Thyroid gland (tissue), 4 donors: Measurements from ENCODE around the gene DLG1. TPM values are rescaled to one million over a fixed set of nuclear protein-coding genes. Genes with fewer than 3 reads are reported as not detected.
"Not testable (repeated sequence)": the region's sequence is repeated elsewhere in the genome, so short reads cannot be mapped to it uniquely, and the experiment has no call there.

ENCODE experiments used
- DNase-seq, 2 donors: peaks; one replicate each; pipeline ENCODE4 v3.0.0-alpha.2; 2019
- H3K27ac ChIP-seq, 3 donors: fragments of 200-600 bp; sonication (generic); 1 replicate in 2 of 3; 2 replicates in 1 of 3; pipeline ENCODE4 v1.5.1; 2016 to 2019; ENCODE audit warnings: mild to moderate bottlenecking in 1 of 3, moderate library complexity in 1 of 3
- H3K27me3 ChIP-seq: fragments of 200-600 bp; sonication (generic); one replicate; pipeline ENCODE4 v1.5.1; 2019
- H3K36me3 ChIP-seq, 2 donors: fragments of 200-600 bp; sonication (generic); one replicate each; pipeline ENCODE4 v1.5.1; 2016 to 2019
- H3K4me1 ChIP-seq, 2 donors: fragments of 200-600 bp; sonication (generic); one replicate each; pipeline ENCODE4 v1.5.1; 2017 to 2019
- H3K4me3 ChIP-seq, 3 donors: fragments of 200-600 bp; sonication (generic); replicated peaks in 1 of 3; 1 replicate in 2 of 3; 2 replicates in 1 of 3; pipeline ENCODE4 v1.5.1; 2016; ENCODE audit warnings: mild to moderate bottlenecking in 1 of 3
- H3K9me3 ChIP-seq: fragments of 200-600 bp; sonication (generic); one replicate; pipeline ENCODE4 v1.5.1; 2017
- CTCF ChIP-seq, 6 experiments: fragments of 200-600 bp in 3 of 6; fragments of 450-650 bp in 3 of 6; sonication (generic) in 3 of 6; IDR thresholded peaks; one replicate each; pipeline ENCODE4 v1.5.1; 2016 to 2019; ENCODE audit warnings: antibody characterized with exemption in 6 of 6, mild to moderate bottlenecking in 2 of 6, inconsistent platforms in 1 of 6, moderate library complexity in 1 of 6
- POLR2A ChIP-seq, 2 donors: fragments of 450-650 bp; IDR thresholded peaks; one replicate each; pipeline ENCODE4 v1.6.1; 2017; ENCODE audit warnings: antibody characterized with exemption in 2 of 2, mild to moderate bottlenecking in 2 of 2, moderate library complexity in 1 of 2
- WGBS, 2 donors: methylation state at CpG; one replicate each; pipeline ENCODE4 v1.1.5; 2017; 5-methylcytosine and 5-hydroxymethylcytosine counted together
- intact Hi-C: fragments of 100-400 bp; cut with DNase I; formaldehyde crosslinking; loops from one replicate; pipeline ENCODE4 v1.15.1; 2023
- total RNA-seq, 4 donors: library from RNA; depleted of rRNA; stranded (reverse); fragments of >200 nt; gene quantifications; one replicate each; pipeline ENCODE4 v1.2.3, GENCODE V29; 2016

Gene DLG1
- total RNA-seq, 4 donors from 2014 or later, result 111 to 233 (median 174) TPM

- Histone ChIP-seq H3K4me3 (no peak overlapping the region), H3K36me3 (no peaks in the 10 kb centered on the region), H3K27me3 (no peaks in the 10 kb centered on the region), H3K4me1 (no peaks in the 10 kb centered on the region), H3K27ac (no peak overlapping the region), H3K9me3 (no peaks in the 10 kb centered on the region)
- DNase-seq, result no peak
- WGBS, 2 donors, result 94 to 99% methylated on average over 2 of the region's 2 CpGs
- intact Hi-C loops, result no loop called here
- TF ChIP-seq POLR2A (IDR thresholded peaks at IDR 0.05) (no peak), CTCF (IDR thresholded peaks at IDR 0.05) (no peak)
These were observed 101.1 kb downstream of the DLG1 start for GRCh38 chr3:197197334-197197733.

GRCh38 chr3:197196192-197196591, 102.2 kb downstream of the DLG1 start:
- Histone ChIP-seq H3K9me3 (no peaks in the 10 kb centered on the region), H3K4me1 (no peaks in the 10 kb centered on the region), H3K27ac (no peak overlapping the region), H3K27me3 (no peaks in the 10 kb centered on the region), H3K36me3 (no peaks in the 10 kb centered on the region), H3K4me3 (no peak overlapping the region)
- TF ChIP-seq CTCF (IDR thresholded peaks at IDR 0.05), result no peak
- no peak for TF ChIP-seq POLR2A (IDR thresholded peaks at IDR 0.05)
- WGBS, 2 donors, result 87 to 93% methylated on average over 3 of the region's 3 CpGs
- intact Hi-C loops, result no loop called here
- no peak for DNase-seq

- no peak overlapping the region for H3K4me3 ChIP-seq
- intact Hi-C loops, result no loop called here
- TF ChIP-seq POLR2A (IDR thresholded peaks at IDR 0.05) (no peak), CTCF (IDR thresholded peaks at IDR 0.05) (no peak)
- H3K9me3 ChIP-seq, result no peaks in the 10 kb centered on the region
- no peak for DNase-seq
- H3K27ac ChIP-seq, result no peak overlapping the region
- WGBS, 2 donors, result 97 to 98% methylated on average over 1 of the region's 1 CpG
- H3K36me3 ChIP-seq, result no peaks in the 10 kb centered on the region
- no peaks in the 10 kb centered on the region for H3K4me1 ChIP-seq
- H3K27me3 ChIP-seq, result no peaks in the 10 kb centered on the region
These were observed 103.1 kb downstream of the DLG1 start for GRCh38 chr3:197195326-197195725.

- WGBS, 2 donors, result 94 to 97% methylated on average over 3 of the region's 3 CpGs
- intact Hi-C loops, H3K36me3 ChIP-seq, H3K9me3 ChIP-seq, H3K4me3 ChIP-seq, H3K4me1 ChIP-seq, H3K27ac ChIP-seq, H3K27me3 ChIP-seq, DNase-seq: not testable (repeated sequence)
These were observed 104.7 kb downstream of the DLG1 start for GRCh38 chr3:197193759-197194158.

- Histone ChIP-seq H3K4me3 (no peak overlapping the region), H3K9me3 (no peaks in the 10 kb centered on the region), H3K36me3 (no peaks in the 10 kb centered on the region), H3K4me1 (no peaks in the 10 kb centered on the region), H3K27ac (no peak overlapping the region), H3K27me3 (no peaks in the 10 kb centered on the region)
- WGBS, 2 donors, result 98% methylated on average over 2 of the region's 2 CpGs
- TF ChIP-seq CTCF (IDR thresholded peaks at IDR 0.05) (no peak), POLR2A (IDR thresholded peaks at IDR 0.05) (no peak)
- intact Hi-C loops, result no loop called here
- DNase-seq, result no peak
These were observed 106.5 kb downstream of the DLG1 start for GRCh38 chr3:197191897-197192296.

- no peak for TF ChIP-seq CTCF (IDR thresholded peaks at IDR 0.05)
- TF ChIP-seq POLR2A (IDR thresholded peaks at IDR 0.05), result no peak
- H3K4me3 ChIP-seq, result no peak overlapping the region
- no peaks in the 10 kb centered on the region for H3K4me1 ChIP-seq
- DNase-seq, result no peak
- intact Hi-C loops, result loop anchor here (10.0 kb wide), 1 partner anchor 185 kb away; no protein-coding TSS in a partner anchor
- H3K9me3 ChIP-seq, result no peaks in the 10 kb centered on the region
- WGBS, 2 donors, result 59 to 65% methylated on average over 3 of the region's 3 CpGs
- no peaks in the 10 kb centered on the region for H3K27me3 ChIP-seq
- H3K36me3 ChIP-seq, result no peaks in the 10 kb centered on the region
- no peak overlapping the region for H3K27ac ChIP-seq
These were observed 108.8 kb downstream of the DLG1 start for GRCh38 chr3:197189623-197190022.
